ENCODE results near the gene PIK3R1.

Gene PIK3R1

DNA sequence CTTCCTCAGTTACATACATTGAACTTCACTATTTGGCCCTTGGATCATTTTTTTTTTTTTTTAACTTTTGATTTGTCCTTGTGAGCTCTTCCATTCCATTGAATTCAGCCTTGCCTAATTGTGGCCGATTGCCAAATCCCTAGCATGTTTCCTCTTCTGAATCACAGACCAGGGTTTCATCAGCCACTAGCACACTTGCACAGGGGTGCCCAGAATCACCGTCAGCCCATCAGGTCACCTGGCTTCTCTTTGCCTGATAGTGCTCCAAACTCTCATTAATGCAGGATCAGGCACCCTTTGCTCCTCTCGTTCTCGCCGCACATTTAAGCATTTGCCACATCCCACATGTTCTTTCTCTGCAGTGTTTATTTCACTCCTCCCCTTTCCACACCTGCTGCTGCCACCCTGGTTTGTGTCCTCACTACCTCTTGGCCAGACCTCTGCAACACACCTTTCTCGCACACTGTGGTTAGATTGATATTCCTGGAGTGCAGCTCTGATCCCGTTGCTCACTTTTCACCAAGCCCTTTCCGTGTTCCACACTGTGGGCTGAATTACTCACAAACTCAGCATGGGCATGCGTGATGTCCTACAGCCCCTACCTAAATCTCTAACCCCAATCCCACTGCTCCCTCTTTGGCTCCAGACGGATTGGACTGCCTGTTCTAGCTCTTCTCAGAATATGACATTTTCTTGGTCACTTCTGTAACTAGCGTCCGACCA lies 9.8 kb downstream of the PIK3R1 start:
- Histone ChIP-seq H3K27me3 (ENCODE audit: insufficient read depth, low read length, poor library complexity) (no peaks in the 10 kb centered on the region), H4K20me1 (ENCODE audit: insufficient read depth, low read length) (peaks cover 75% of the 10 kb centered on the region), H3K4me2 (ENCODE audit: insufficient read depth, low read length) (no peak overlapping the region), H3K27ac (ENCODE audit: low read length) (no peak overlapping the region; the same call in 1 of the 2 replicates), H3K4me3 (ENCODE audit: low read depth in 1 of 2, low read length in 2 of 2) (no peak overlapping the region), H3K79me2 (ENCODE audit: insufficient read depth, low read length) (peaks cover 100% of the 10 kb centered on the region), H3K9ac (ENCODE audit: low read depth, low read length) (no peak overlapping the region), H2AFZ (ENCODE audit: low read depth, low read length) (no peak overlapping the region), H3K9me3 (ENCODE audit: insufficient read depth, low read length, severe bottlenecking) (no peaks in the 10 kb centered on the region), H3K4me1 (ENCODE audit: insufficient read depth, low read length) (peaks cover 40% of the 10 kb centered on the region), H3K36me3 (ENCODE audit: insufficient read depth, low read length) (peaks cover 49% of the 10 kb centered on the region)
- ATAC-seq (ENCODE audit: insufficient read depth, low read depth): no peak
- DNase-seq: no peak
- TF ChIP-seq, protein P1, sequence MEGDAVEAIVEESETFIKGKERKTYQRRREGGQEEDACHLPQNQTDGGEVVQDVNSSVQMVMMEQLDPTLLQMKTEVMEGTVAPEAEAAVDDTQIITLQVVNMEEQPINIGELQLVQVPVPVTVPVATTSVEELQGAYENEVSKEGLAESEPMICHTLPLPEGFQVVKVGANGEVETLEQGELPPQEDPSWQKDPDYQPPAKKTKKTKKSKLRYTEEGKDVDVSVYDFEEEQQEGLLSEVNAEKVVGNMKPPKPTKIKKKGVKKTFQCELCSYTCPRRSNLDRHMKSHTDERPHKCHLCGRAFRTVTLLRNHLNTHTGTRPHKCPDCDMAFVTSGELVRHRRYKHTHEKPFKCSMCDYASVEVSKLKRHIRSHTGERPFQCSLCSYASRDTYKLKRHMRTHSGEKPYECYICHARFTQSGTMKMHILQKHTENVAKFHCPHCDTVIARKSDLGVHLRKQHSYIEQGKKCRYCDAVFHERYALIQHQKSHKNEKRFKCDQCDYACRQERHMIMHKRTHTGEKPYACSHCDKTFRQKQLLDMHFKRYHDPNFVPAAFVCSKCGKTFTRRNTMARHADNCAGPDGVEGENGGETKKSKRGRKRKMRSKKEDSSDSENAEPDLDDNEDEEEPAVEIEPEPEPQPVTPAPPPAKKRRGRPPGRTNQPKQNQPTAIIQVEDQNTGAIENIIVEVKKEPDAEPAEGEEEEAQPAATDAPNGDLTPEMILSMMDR (IDR thresholded peaks at IDR 0.05; ENCODE audit: borderline replicate concordance, extremely low read depth, low read length, poor library complexity, severe bottlenecking): no peak
- TF ChIP-seq EZH2 (IDR thresholded peaks at IDR 0.05; ENCODE audit: borderline replicate concordance, low read depth, low read length, severe bottlenecking): no peak

DNA sequence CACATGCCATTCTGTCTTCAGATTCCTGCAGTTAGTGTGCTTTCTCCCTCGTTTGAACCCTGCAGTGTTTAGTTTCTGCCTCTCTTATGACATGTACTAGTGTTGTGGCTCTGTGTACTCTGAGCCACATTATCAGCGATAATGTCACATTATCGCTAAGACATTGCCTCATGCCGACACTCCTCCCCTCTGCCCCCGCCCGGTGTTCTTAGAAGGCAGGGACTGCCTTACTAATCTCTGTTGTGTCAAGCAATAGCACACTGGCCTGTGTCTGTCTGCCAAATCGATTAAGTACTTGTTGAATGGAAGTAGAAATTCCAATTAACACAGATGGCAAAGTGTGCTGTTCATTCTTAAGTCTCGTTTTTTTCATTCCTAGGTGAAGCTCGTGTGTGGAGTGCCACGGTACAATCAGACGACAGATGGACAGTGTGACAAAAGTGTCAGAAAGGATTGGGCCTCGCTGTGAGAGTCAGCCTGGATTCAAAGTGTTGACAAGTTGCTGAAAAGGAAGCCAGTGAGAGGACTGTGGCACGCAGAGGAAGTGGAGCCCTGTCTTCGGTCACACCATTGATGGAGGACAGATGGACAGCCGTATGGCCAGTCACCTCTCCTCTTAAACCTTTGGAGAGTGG lies 10.5 kb downstream of the PIK3R1 start:
- H3K79me2 ChIP-seq (ENCODE audit: insufficient read depth, low read length): peaks cover 100% of the 10 kb centered on the region
- DNase-seq (no peak), ATAC-seq (ENCODE audit: insufficient read depth, low read depth) (no peak)
- TF ChIP-seq, protein P1 (IDR thresholded peaks at IDR 0.05; ENCODE audit: borderline replicate concordance, extremely low read depth, low read length, poor library complexity, severe bottlenecking): no peak
- no peak for TF ChIP-seq EZH2 (IDR thresholded peaks at IDR 0.05; ENCODE audit: borderline replicate concordance, low read depth, low read length, severe bottlenecking)
- H2AFZ ChIP-seq (ENCODE audit: low read depth, low read length): no peak overlapping the region
- peaks cover 56% of the 10 kb centered on the region for H3K36me3 ChIP-seq (ENCODE audit: insufficient read depth, low read length)
- H4K20me1 ChIP-seq (ENCODE audit: insufficient read depth, low read length): peaks cover 76% of the 10 kb centered on the region
- H3K4me2 ChIP-seq (ENCODE audit: insufficient read depth, low read length): no peak overlapping the region
- no peak overlapping the region for H3K27ac ChIP-seq (ENCODE audit: low read length)
- no peak overlapping the region for H3K9ac ChIP-seq (ENCODE audit: low read depth, low read length)
- H3K9me3 ChIP-seq (ENCODE audit: insufficient read depth, low read length, severe bottlenecking): no peaks in the 10 kb centered on the region
- H3K27me3 ChIP-seq (ENCODE audit: insufficient read depth, low read length, poor library complexity): no peaks in the 10 kb centered on the region
- peaks cover 39% of the 10 kb centered on the region for H3K4me1 ChIP-seq (ENCODE audit: insufficient read depth, low read length)
- no peak overlapping the region for H3K4me3 ChIP-seq (ENCODE audit: low read depth in 1 of 2, low read length in 2 of 2)

DNA sequence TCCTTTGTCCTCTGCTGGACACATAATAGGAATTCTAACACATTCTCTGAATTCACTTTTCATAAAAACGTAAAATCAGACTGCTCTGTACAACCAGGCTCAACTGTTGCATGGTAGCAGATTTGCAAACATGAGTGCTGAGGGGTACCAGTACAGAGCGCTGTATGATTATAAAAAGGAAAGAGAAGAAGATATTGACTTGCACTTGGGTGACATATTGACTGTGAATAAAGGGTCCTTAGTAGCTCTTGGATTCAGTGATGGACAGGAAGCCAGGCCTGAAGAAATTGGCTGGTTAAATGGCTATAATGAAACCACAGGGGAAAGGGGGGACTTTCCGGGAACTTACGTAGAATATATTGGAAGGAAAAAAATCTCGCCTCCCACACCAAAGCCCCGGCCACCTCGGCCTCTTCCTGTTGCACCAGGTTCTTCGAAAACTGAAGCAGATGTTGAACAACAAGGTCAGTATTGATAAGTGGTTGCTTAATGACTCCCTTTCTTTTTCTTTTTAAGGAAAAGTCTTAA lies 11.1 kb downstream of the PIK3R1 start:
- H3K9me3 ChIP-seq (ENCODE audit: insufficient read depth, low read length, severe bottlenecking): no peaks in the 10 kb centered on the region
- H3K4me3 ChIP-seq (ENCODE audit: low read depth in 1 of 2, low read length in 2 of 2): no peak overlapping the region
- H3K27ac ChIP-seq (ENCODE audit: low read length): no peak overlapping the region
- H2AFZ ChIP-seq (ENCODE audit: low read depth, low read length): no peak overlapping the region
- peaks cover 61% of the 10 kb centered on the region for H3K36me3 ChIP-seq (ENCODE audit: insufficient read depth, low read length)
- H3K27me3 ChIP-seq (ENCODE audit: insufficient read depth, low read length, poor library complexity): no peaks in the 10 kb centered on the region
- peaks cover 74% of the 10 kb centered on the region for H4K20me1 ChIP-seq (ENCODE audit: insufficient read depth, low read length)
- no peak overlapping the region for H3K9ac ChIP-seq (ENCODE audit: low read depth, low read length)
- TF ChIP-seq EZH2 (IDR thresholded peaks at IDR 0.05; ENCODE audit: borderline replicate concordance, low read depth, low read length, severe bottlenecking): no peak
- TF ChIP-seq, protein P1 (IDR thresholded peaks at IDR 0.05; ENCODE audit: borderline replicate concordance, extremely low read depth, low read length, poor library complexity, severe bottlenecking): no peak
- peaks cover 100% of the 10 kb centered on the region for H3K79me2 ChIP-seq (ENCODE audit: insufficient read depth, low read length)
- ATAC-seq (ENCODE audit: insufficient read depth, low read depth) (no peak), DNase-seq (no peak)
- H3K4me2 ChIP-seq (ENCODE audit: insufficient read depth, low read length): no peak overlapping the region
- H3K4me1 ChIP-seq (ENCODE audit: insufficient read depth, low read length): peaks cover 41% of the 10 kb centered on the region
